HG03103 (cell line): ENCODE measurements around the gene MEIOSIN.

Experiments
- ATAC-seq: cut with Tn5 transposase; IDR thresholded peaks from one replicate; pipeline ENCODE4 v1.9.1; 2021; ENCODE audit warnings: low read depth; ENCODE audit not compliant: unreplicated experiment

The MEIOSIN gene

GRCh38 chr19:45778010-45778661 is 44.9 kb downstream of the MEIOSIN start:
- ATAC-seq = no peak

- ATAC-seq = peak; percentile 67
Observed at GRCh38 chr19:45779231-45780145, 46.2 kb downstream of the MEIOSIN start.

- no peak for ATAC-seq
Observed at GRCh38 chr19:45780146-45780447, 46.9 kb downstream of the MEIOSIN start.

GRCh38 chr19:45780448-45781213 is 47.4 kb downstream of the MEIOSIN start:
- ATAC-seq = no peak

- ATAC-seq = no peak
Observed at GRCh38 chr19:45781214-45782161, 48.2 kb downstream of the MEIOSIN start.

GRCh38 chr19:45782162-45782691 is 49.0 kb downstream of the MEIOSIN start, which contains the start of gene DMPK:
Gene DMPK, minus strand, starts transcription at chr19:45782490. Its CDS starts 138 bp downstream, at chr19:45782352.
- ATAC-seq = no peak

GRCh38 chr19:45782820-45783785 is 49.9 kb downstream of the MEIOSIN start:
- ATAC-seq = no peak

GRCh38 chr19:45784096-45784495 is 50.9 kb downstream of the MEIOSIN start:
- no peak for ATAC-seq

- no peak for ATAC-seq
Observed at GRCh38 chr19:45785097-45785496, 51.9 kb downstream of the MEIOSIN start.

GRCh38 chr19:45785781-45786532 is 52.7 kb downstream of the MEIOSIN start:
- ATAC-seq = no peak

GRCh38 chr19:45786533-45786894 is 53.3 kb downstream of the MEIOSIN start:
- ATAC-seq = no peak

- ATAC-seq = no peak
Observed at GRCh38 chr19:45789035-45789786, 56.0 kb downstream of the MEIOSIN start.

GRCh38 chr19:45790942-45791341 is 57.7 kb downstream of the MEIOSIN start:
- no peak for ATAC-seq

GRCh38 chr19:45791744-45792469 is 58.7 kb downstream of the MEIOSIN start:
- ATAC-seq = peak; percentile 8

GRCh38 chr19:45792470-45793177 is 59.4 kb downstream of the MEIOSIN start, which contains the start of gene DMWD:
Gene DMWD, minus strand, starts transcription at chr19:45792845. Its CDS starts 89 bp downstream, at chr19:45792756.
- ATAC-seq = peak; percentile 95

GRCh38 chr19:45793178-45793564 is 59.9 kb downstream of the MEIOSIN start:
- no peak for ATAC-seq
